Suprapubic skin (tissue), 4 donors: ENCODE data around the gene PMF1. TPM values are rescaled to one million over a fixed set of nuclear protein-coding genes. Genes with fewer than 3 reads are reported as not detected.

Experiments used
- DNase-seq, 2 donors: peaks; one replicate each; pipeline ENCODE4 v3.0.0-alpha.2; 2019; ENCODE audit warnings: low spot score in 2 of 2
- H3K27ac ChIP-seq: fragments of 200-600 bp; sonication (generic); one replicate; pipeline ENCODE4 v1.5.1; 2019
- H3K27me3 ChIP-seq: fragments of 200-600 bp; sonication (generic); one replicate; pipeline ENCODE4 v1.5.1; 2019
- H3K36me3 ChIP-seq: fragments of 200-600 bp; sonication (generic); one replicate; pipeline ENCODE4 v1.5.1; 2019
- H3K4me1 ChIP-seq: fragments of 200-600 bp; sonication (generic); one replicate; pipeline ENCODE4 v1.5.1; 2019
- H3K4me3 ChIP-seq: fragments of 200-600 bp; sonication (generic); one replicate; pipeline ENCODE4 v1.5.1; 2019; ENCODE audit warnings: mild to moderate bottlenecking
- H3K9me3 ChIP-seq: fragments of 200-600 bp; sonication (generic); one replicate; pipeline ENCODE4 v1.5.1; 2019
- CTCF ChIP-seq, 2 donors: fragments of 200-600 bp in 1 of 2; fragments of 450-650 bp in 1 of 2; sonication (generic) in 1 of 2; IDR thresholded peaks; one replicate each; pipeline ENCODE4 v1.5.1; 2016 to 2019; ENCODE audit warnings: antibody characterized with exemption in 2 of 2, mild to moderate bottlenecking in 1 of 2, moderate library complexity in 1 of 2
- EP300 ChIP-seq: sonication (generic); formaldehyde crosslinking; IDR thresholded peaks from one replicate; pipeline ENCODE4 v1.6.1; 2017; ENCODE audit warnings: antibody characterized with exemption
- POLR2A ChIP-seq, 2 donors: fragments of 450-650 bp; IDR thresholded peaks; one replicate each; pipeline ENCODE4 v1.6.1; 2017; ENCODE audit warnings: antibody characterized with exemption in 2 of 2, mild to moderate bottlenecking in 2 of 2, moderate library complexity in 2 of 2
- POLR2AphosphoS5 ChIP-seq, 3 donors: sonication (generic); formaldehyde crosslinking; IDR thresholded peaks; one replicate each; pipeline ENCODE4 v1.6.1; 2017; ENCODE audit warnings: antibody characterized with exemption in 3 of 3
- whole genome bisulfite sequencing: methylation state at CpG from one replicate; pipeline ENCODE4 v1.1.5; 2018; 5-methylcytosine and 5-hydroxymethylcytosine counted together
- total RNA-seq, 4 donors: library from RNA; depleted of rRNA; stranded (reverse); fragments of >200 nt; gene quantifications; one replicate each; pipeline ENCODE4 v1.1.0, GENCODE V29; 2016

PMF1 gene
- total RNA-seq, 4 donors from 2014 or later, result 42.7 to 74.3 (median 70.1) TPM

GRCh38 chr1:156220226-156220625 is 7.4 kb downstream of the PMF1 start:
- TF ChIP-seq CTCF (IDR thresholded peaks at IDR 0.05), result no peak
- no peak for TF ChIP-seq EP300
- no peak for TF ChIP-seq POLR2AphosphoS5 (IDR thresholded peaks at IDR 0.05)
- no peak for TF ChIP-seq POLR2A (IDR thresholded peaks at IDR 0.05)
- 98% methylated on average over 9 of the region's 9 CpGs for WGBS
- H3K36me3 ChIP-seq, result peaks cover 35% of the 10 kb centered on the region
- no peak overlapping the region for H3K4me3 ChIP-seq
- DNase-seq, result no peak
- peaks cover 21% of the 10 kb centered on the region for H3K4me1 ChIP-seq
- H3K27ac ChIP-seq, result no peak overlapping the region
- no peaks in the 10 kb centered on the region for H3K27me3 ChIP-seq
- H3K9me3 ChIP-seq, result no peaks in the 10 kb centered on the region

- TF ChIP-seq POLR2AphosphoS5 (IDR thresholded peaks at IDR 0.05) (no peak), EP300 (no peak), CTCF (IDR thresholded peaks at IDR 0.05) (no peak), POLR2A (IDR thresholded peaks at IDR 0.05) (no peak)
- Histone ChIP-seq H3K27me3 (no peaks in the 10 kb centered on the region), H3K4me1 (peaks cover 21% of the 10 kb centered on the region), H3K36me3 (peaks cover 46% of the 10 kb centered on the region), H3K4me3 (no peak overlapping the region), H3K9me3 (no peaks in the 10 kb centered on the region), H3K27ac (no peak overlapping the region)
- WGBS, result 94% methylated on average over 13 of the region's 13 CpGs
- DNase-seq, result no peak
Observed at GRCh38 chr1:156221986-156222692, 9.3 kb downstream of the PMF1 start.

GRCh38 chr1:156225677-156226014 is 12.8 kb downstream of the PMF1 start:
- WGBS, result 11% methylated on average over 2 of the region's 2 CpGs
- Histone ChIP-seq H3K36me3 (peaks cover 65% of the 10 kb centered on the region), H3K4me1 (peaks cover 6% of the 10 kb centered on the region), H3K27me3 (no peaks in the 10 kb centered on the region), H3K27ac (no peak overlapping the region), H3K9me3 (no peaks in the 10 kb centered on the region), H3K4me3 (no peak overlapping the region)
- no peak for DNase-seq
- TF ChIP-seq POLR2AphosphoS5 (IDR thresholded peaks at IDR 0.05), result no peak
- no peak for TF ChIP-seq POLR2A (IDR thresholded peaks at IDR 0.05)
- TF ChIP-seq CTCF (IDR thresholded peaks at IDR 0.05), result no peak
- no peak for TF ChIP-seq EP300

- H3K4me3 ChIP-seq, result no peak overlapping the region
- H3K36me3 ChIP-seq, result peaks cover 61% of the 10 kb centered on the region
- no peaks in the 10 kb centered on the region for H3K9me3 ChIP-seq
- DNase-seq, result no peak
- 75% methylated on average over 2 of the region's 2 CpGs for WGBS
- H3K4me1 ChIP-seq, result peaks cover 6% of the 10 kb centered on the region
- no peak overlapping the region for H3K27ac ChIP-seq
- TF ChIP-seq EP300 (no peak), POLR2A (IDR thresholded peaks at IDR 0.05) (no peak), POLR2AphosphoS5 (IDR thresholded peaks at IDR 0.05) (no peak), CTCF (IDR thresholded peaks at IDR 0.05) (no peak)
- H3K27me3 ChIP-seq, result no peaks in the 10 kb centered on the region
Observed at GRCh38 chr1:156226116-156226538, 13.3 kb downstream of the PMF1 start.

- Histone ChIP-seq H3K27ac (no peak overlapping the region), H3K4me1 (peaks cover 6% of the 10 kb centered on the region), H3K9me3 (no peaks in the 10 kb centered on the region), H3K4me3 (no peak overlapping the region), H3K27me3 (no peaks in the 10 kb centered on the region), H3K36me3 (peaks cover 54% of the 10 kb centered on the region)
- TF ChIP-seq EP300, result no peak
- TF ChIP-seq POLR2AphosphoS5 (IDR thresholded peaks at IDR 0.05), result no peak
- no peak for TF ChIP-seq POLR2A (IDR thresholded peaks at IDR 0.05)
- DNase-seq, result no peak
- 85% methylated on average over 4 of the region's 4 CpGs for WGBS
Observed at GRCh38 chr1:156226782-156227181, 14.0 kb downstream of the PMF1 start.
